ENCODE measurements around the gene PDIA3.

DNA sequence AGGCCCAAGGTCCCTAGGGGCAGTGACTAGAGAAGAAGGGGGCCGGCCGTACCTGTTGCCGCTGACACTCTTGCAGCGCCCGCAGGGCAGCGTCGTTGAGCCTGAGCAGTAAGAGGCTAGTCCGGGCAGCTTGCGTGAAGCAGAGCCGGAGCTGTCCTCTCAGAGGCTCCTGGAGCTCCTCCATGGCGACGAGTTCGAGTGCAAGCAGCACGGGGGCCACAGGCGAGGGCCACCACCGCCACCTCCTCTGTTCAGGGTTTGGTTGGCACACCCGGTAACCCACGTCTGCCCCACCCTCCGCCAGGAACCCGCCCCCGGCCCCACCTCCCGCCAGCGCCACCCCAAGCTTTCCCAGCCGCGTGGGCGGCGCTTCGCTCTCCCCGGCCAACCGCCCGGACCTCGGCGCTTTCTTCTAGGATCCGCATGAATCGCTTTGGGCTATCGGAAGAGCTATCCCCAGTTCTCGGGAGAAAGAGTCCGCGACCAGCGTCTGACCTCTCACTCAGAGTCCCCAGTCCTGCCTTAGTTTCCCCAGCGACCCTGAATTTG is 30.6 kb downstream of the PDIA3 start, which contains the start of gene ELL3:
- no peak for TF ChIP-seq CTCF (conservative IDR thresholded peaks at IDR 0.05)
- no peak for TF ChIP-seq EZH2 (IDR thresholded peaks at IDR 0.05; ENCODE audit: low read depth)

All from PC-9 (cell line).